SK-N-SH (cell line): ENCODE data around the gene SMYD1. TPM values are rescaled to one million over a fixed set of nuclear protein-coding genes. Genes with fewer than 3 reads are reported as not detected.

Experiments used
- CTCF ChIA-PET: fragments of 300-600, 350-600 bp; formaldehyde crosslinking; extraction: SDS; loops from one replicate; lab custom pipeline; 2021; lab: Yijun Ruan, JAX
- POLR2A ChIA-PET: fragments of 350-600 bp; sonication (Branson Sonifier 250); formaldehyde crosslinking; extraction: SDS; loops from one replicate; lab custom pipeline; 2020; ENCODE audit warnings: antibody characterized with exemption, inconsistent platforms; lab: Yijun Ruan, JAX
- DNase-seq: peaks from one replicate; pipeline ENCODE4 v3.0.0; 2012
- H2AFZ ChIP-seq: fragments of 200-600 bp; sonication (generic); 2 replicates; pipeline ENCODE4 v1.8.1; 2016; ENCODE audit warnings: antibody characterized with exemption, mild to moderate bottlenecking, low read depth
- H3F3A ChIP-seq: fragments of 200-600 bp; sonication (generic); replicated peaks from 2 replicates; pipeline ENCODE3; 2016; ENCODE audit warnings: antibody characterized with exemption, mild to moderate bottlenecking; ENCODE audit not compliant: insufficient read depth
- H3K27ac ChIP-seq, 2 experiments: fragments of 200-500 bp in 1 of 2; fragments of 200-600 bp in 1 of 2; sonication (Bioruptor generic) in 1 of 2; sonication (generic), shearing (Covaris generic) in 1 of 2; 2 replicates each; pipeline versions ENCODE4 v1.5.1 to v1.6.1; 2014 to 2016; ENCODE audit warnings: low read depth in 2 of 2, inconsistent platforms in 1 of 2, low read length in 1 of 2, mild to moderate bottlenecking in 1 of 2, mixed read lengths in 1 of 2
- H3K27me3 ChIP-seq: fragments of 200-600 bp; sonication (generic), shearing (Covaris generic); 2 replicates; pipeline ENCODE4 v1.6.1; 2016; ENCODE audit warnings: mixed run types; ENCODE audit not compliant: insufficient read depth
- H3K36me3 ChIP-seq, 2 experiments: fragments of 200-500 bp in 1 of 2; fragments of 200-600 bp in 1 of 2; sonication (Bioruptor generic) in 1 of 2; sonication (generic) in 1 of 2; replicated peaks in 1 of 2; 2 replicates each; pipeline versions ENCODE3 to v1.5.1; 2014 to 2016; ENCODE audit warnings: low read length in 1 of 2, mild to moderate bottlenecking in 1 of 2; ENCODE audit not compliant: insufficient read depth in 2 of 2, control insufficient read depth in 1 of 2
- H3K4me1 ChIP-seq, 2 experiments: fragments of 200-500 bp in 1 of 2; fragments of 200-600 bp in 1 of 2; sonication (Bioruptor generic) in 1 of 2; sonication (generic), shearing (Covaris generic) in 1 of 2; 2 replicates each; pipeline versions ENCODE4 v1.5.1 to v1.6.1; 2014 to 2016; ENCODE audit warnings: low read depth in 1 of 2, low read length in 1 of 2, mixed run types in 1 of 2; ENCODE audit not compliant: insufficient read depth in 2 of 2, control insufficient read depth in 1 of 2
- H3K4me2 ChIP-seq: fragments of 200-600 bp; sonication (generic), shearing (Covaris generic); 2 replicates; pipeline ENCODE4 v1.6.1; 2017; ENCODE audit warnings: mixed run types
- H3K4me3 ChIP-seq, 2 experiments: fragments of 200-500 bp in 1 of 2; fragments of 200-600 bp in 1 of 2; sonication (Bioruptor generic) in 1 of 2; sonication (generic), shearing (Covaris generic) in 1 of 2; 2 replicates each; pipeline versions ENCODE4 v1.5.1 to v1.8.1; 2014 to 2016; ENCODE audit warnings: low read depth in 2 of 2, inconsistent platforms in 1 of 2, low read length in 1 of 2, mild to moderate bottlenecking in 1 of 2, mixed read lengths in 1 of 2, moderate library complexity in 1 of 2
- H3K79me2 ChIP-seq: fragments of 200-600 bp; sonication (generic); 2 replicates; pipeline ENCODE4 v1.8.1; 2017; ENCODE audit warnings: mild to moderate bottlenecking; ENCODE audit not compliant: insufficient read depth
- H3K9ac ChIP-seq: fragments of 200-600 bp; sonication (generic); 2 replicates; pipeline ENCODE4 v1.6.1; 2017; ENCODE audit warnings: mixed run types
- H3K9me2 ChIP-seq: fragments of 200-600 bp; sonication (generic); 2 replicates; pipeline ENCODE4 v1.6.1; 2017; ENCODE audit warnings: mixed run types
- H3K9me3 ChIP-seq: fragments of 200-600 bp; sonication (generic); 2 replicates; pipeline ENCODE4 v1.6.1; 2017; ENCODE audit warnings: mixed run types, mild to moderate bottlenecking, moderate library complexity
- H4K20me1 ChIP-seq: fragments of 200-600 bp; sonication (generic); 2 replicates; pipeline ENCODE4 v1.6.1; 2017; ENCODE audit warnings: mild to moderate bottlenecking, mixed run types; ENCODE audit not compliant: insufficient read depth
- EP300 ChIP-seq, 2 experiments: IDR thresholded peaks; 2 replicates each; pipeline versions ENCODE4 v1.4.0 to v1.6.1; 2012; ENCODE audit warnings: borderline replicate concordance in 1 of 2, low read depth in 1 of 2, low read length in 1 of 2
- EZH2phosphoT487 ChIP-seq: fragments of 200-600 bp; sonication (generic); IDR thresholded peaks from 2 replicates; pipeline ENCODE4 v1.6.1; 2017; ENCODE audit warnings: low read depth, mixed run types, mild to moderate bottlenecking, antibody characterized with exemption, moderate library complexity, borderline replicate concordance
- GABPA ChIP-seq: IDR thresholded peaks from 2 replicates; pipeline ENCODE4 v1.4.0; 2012; ENCODE audit warnings: low read depth, mild to moderate bottlenecking
- JUND ChIP-seq: IDR thresholded peaks from 2 replicates; pipeline ENCODE4 v1.4.0; 2012
- MAX ChIP-seq: IDR thresholded peaks from 2 replicates; pipeline ENCODE4 v1.4.0; 2012; ENCODE audit warnings: low read depth
- MEF2A ChIP-seq: IDR thresholded peaks from 2 replicates; pipeline ENCODE4 v1.4.0; 2012; ENCODE audit warnings: low read depth, borderline replicate concordance
- MXI1 ChIP-seq: IDR thresholded peaks from 2 replicates; pipeline ENCODE4 v1.6.1; 2012; ENCODE audit warnings: mild to moderate bottlenecking, low read depth, low read length, improper control_type of control experiment
- NFIC ChIP-seq: IDR thresholded peaks from 2 replicates; pipeline ENCODE4 v1.4.0; 2012; ENCODE audit warnings: borderline replicate concordance
- NRF1 ChIP-seq: IDR thresholded peaks from 2 replicates; pipeline ENCODE4 v1.6.1; 2012; ENCODE audit warnings: low read depth, mild to moderate bottlenecking, low read length
- PBX3 ChIP-seq: IDR thresholded peaks from 2 replicates; pipeline ENCODE4; 2012
- POLR2AphosphoS5 ChIP-seq: IDR thresholded peaks from 2 replicates; pipeline ENCODE4 v1.6.1; 2012; ENCODE audit warnings: low read depth, low read length
- SIN3A ChIP-seq: IDR thresholded peaks from 2 replicates; pipeline ENCODE4 v1.6.1; 2012; ENCODE audit warnings: low read depth, mild to moderate bottlenecking, low read length, moderate library complexity, borderline replicate concordance
- SMC3 ChIP-seq: IDR thresholded peaks from 2 replicates; pipeline ENCODE4 v1.6.1; 2012; ENCODE audit warnings: low read depth, low read length, improper control_type of control experiment
- TAF1 ChIP-seq: IDR thresholded peaks from 2 replicates; pipeline ENCODE4 v1.6.1; 2012; ENCODE audit warnings: low read depth, mild to moderate bottlenecking, low read length, moderate library complexity, borderline replicate concordance
- TCF12 ChIP-seq: IDR thresholded peaks from 2 replicates; pipeline ENCODE4 v1.4.0; 2012
- USF2 ChIP-seq: fragments of 150-350 bp; IDR thresholded peaks from 2 replicates; pipeline ENCODE4 v1.6.1; 2017; ENCODE audit warnings: antibody characterized with exemption, low read length, low read depth, borderline replicate concordance
- WGBS: methylation state at CpG from one replicate; pipeline ENCODE4 v1.1.6; 2017; ENCODE audit warnings: low lambda C conversion rate; 5-methylcytosine and 5-hydroxymethylcytosine counted together
- polyA plus RNA-seq, 3 experiments: library from polyadenylated mRNA; depleted of rRNA; stranded (reverse); fragments of >200 nt; gene quantifications; 2 replicates each; pipeline ENCODE4 v1.2.3, GENCODE V29; 2012

The SMYD1 gene
- polyA plus RNA-seq, 1 of the 3 experiments (the other 2 are of a cell fraction): not detected

GRCh38 chr2:88069117-88069516 is 1.5 kb downstream of the SMYD1 start:
- Histone ChIP-seq H3K79me2 (no peaks in the 10 kb centered on the region), H3K4me3 (no peak overlapping the region), H3K9me2 (no peaks in the 10 kb centered on the region), H4K20me1 (no peaks in the 10 kb centered on the region), H3K27ac (no peak overlapping the region), H3F3A (no peaks in the 10 kb centered on the region), H2AFZ (no peak overlapping the region), H3K4me1 (no peaks in the 10 kb centered on the region; a peak in 1 of 4 replicates), H3K27me3 (no peaks in the 10 kb centered on the region), H3K4me2 (no peak overlapping the region), H3K9ac (no peak overlapping the region), H3K9me3 (no peaks in the 10 kb centered on the region), H3K36me3 (no peaks in the 10 kb centered on the region)
- ChIA-PET POLR2A (interaction anchor here (0.7 kb wide), 1 partner anchor 109 kb away, joined by 4 read pairs; no protein-coding TSS in a partner anchor), CTCF (interaction anchor here (1.3 to 3.7 kb wide), 3 partner anchors 9 to 385 kb away, joined by 3 to 19 read pairs (median 18); no protein-coding TSS in a partner anchor)
- TF ChIP-seq TAF1: no peak
- DNase-seq: no peak

GRCh38 chr2:88070055-88070454 is 2.4 kb downstream of the SMYD1 start:
- Histone ChIP-seq H3K9me3 (no peaks in the 10 kb centered on the region), H3K9me2 (no peaks in the 10 kb centered on the region), H3K27me3 (no peaks in the 10 kb centered on the region), H3K36me3 (no peaks in the 10 kb centered on the region), H2AFZ (no peak overlapping the region), H3K9ac (no peak overlapping the region), H3F3A (no peaks in the 10 kb centered on the region), H4K20me1 (no peaks in the 10 kb centered on the region), H3K4me2 (no peak overlapping the region), H3K4me3 (no peak overlapping the region), H3K27ac (no peak overlapping the region), H3K4me1 (peaks cover 1 to 2% of the 10 kb centered on the region in 2 experiments; a peak in 2 of 4 replicates), H3K79me2 (no peaks in the 10 kb centered on the region)
- CTCF ChIA-PET: interaction anchor here (0.6 to 2.5 kb wide), 2 partner anchors 10 to 22 kb away, joined by 3 to 19 read pairs; no protein-coding TSS in a partner anchor
- DNase-seq: no peak
- WGBS: 58% methylated on average over 1 of the region's 1 CpG
- TF ChIP-seq JUND (no peak), NFIC (no peak), SIN3A (no peak), USF2 (no peak), POLR2AphosphoS5 (no peak)
- POLR2A ChIA-PET: no interaction called here

GRCh38 chr2:88071365-88071764 is 3.7 kb downstream of the SMYD1 start:
- Histone ChIP-seq H3K9ac (no peak overlapping the region), H3K27ac (no peak overlapping the region), H3K36me3 (no peaks in the 10 kb centered on the region), H3K4me2 (no peak overlapping the region), H3K4me3 (no peak overlapping the region), H3K9me3 (no peaks in the 10 kb centered on the region), H4K20me1 (no peaks in the 10 kb centered on the region), H3K79me2 (no peaks in the 10 kb centered on the region), H2AFZ (0 out of 2 replicates have a peak overlapping the region, but pooled peaks have one; percentile 13), H3K4me1 (peaks cover 2 to 3% of the 10 kb centered on the region in 2 experiments; a peak in 2 of 4 replicates), H3K27me3 (no peaks in the 10 kb centered on the region), H3K9me2 (no peaks in the 10 kb centered on the region), H3F3A (no peaks in the 10 kb centered on the region)
- POLR2A ChIA-PET: no interaction called here
- CTCF ChIA-PET: interaction anchor here (1.8 kb wide), 1 partner anchor 11 kb away, joined by 8 read pairs; no protein-coding TSS in a partner anchor
- 81% methylated on average over 2 of the region's 2 CpGs for WGBS
- no peak for DNase-seq
- TF ChIP-seq EZH2phosphoT487 (no peak), SMC3 (no peak), GABPA (no peak), EP300 (IDR thresholded peaks at IDR 0.05; ENCODE audit: borderline replicate concordance in 1 of 2, low read depth in 1 of 2, low read length in 1 of 2) (no peak), USF2 (no peak), TCF12 (no peak), MXI1 (no peak), PBX3 (no peak), MAX (no peak), MEF2A (no peak), JUND (no peak), NRF1 (no peak)
